HEK293 (cell line): ENCODE data around the gene NDOR1.
A peak's percentile ranks its signal among the peaks of the same experiment; 100 is the strongest.

Experiments used
- CTCF ChIA-PET: fragments of 350-600 bp; formaldehyde crosslinking; extraction: SDS; loops from one replicate; lab custom pipeline; 2021; ENCODE audit warnings: antibody characterized with exemption; lab: Yijun Ruan, JAX
- POLR2A ChIA-PET: fragments of 300-600 bp; formaldehyde crosslinking; extraction: SDS; loops from one replicate; lab custom pipeline; 2020; ENCODE audit warnings: antibody characterized with exemption, inconsistent platforms; lab: Yijun Ruan, JAX
- H3K27ac ChIP-seq: fragments of 200-500 bp; sonication (Bioruptor generic); 2 replicates; pipeline ENCODE4 v1.5.1; 2014; ENCODE audit warnings: low read depth, low read length, control low read depth, inconsistent platforms; ENCODE audit errors: extremely low read depth
- H3K36me3 ChIP-seq, 2 experiments: fragments of 200-500 bp in 1 of 2; sonication (Bioruptor generic) in 1 of 2; 1 replicate in 1 of 2; 2 replicates in 1 of 2; pipeline ENCODE4 v1.5.1; 2014 to 2017; ENCODE audit warnings: inconsistent platforms in 2 of 2, low read length in 2 of 2; ENCODE audit not compliant: control insufficient read depth in 2 of 2, insufficient read depth in 1 of 2
- H3K4me1 ChIP-seq: fragments of 200-500 bp; sonication (Bioruptor generic); 2 replicates; pipeline ENCODE4 v1.5.1; 2014; ENCODE audit warnings: mild to moderate bottlenecking, low read length, inconsistent platforms; ENCODE audit not compliant: control insufficient read depth, insufficient read depth
- H3K4me3 ChIP-seq: 2 replicates; pipeline ENCODE4 v1.5.1; 2011; ENCODE audit warnings: low read depth, mild to moderate bottlenecking, control low read depth, low read length, moderate library complexity
- H3K9me3 ChIP-seq: fragments of 200-500 bp; sonication (Bioruptor generic); 2 replicates; pipeline ENCODE4 v1.5.1; 2014; ENCODE audit warnings: low read depth, low read length, inconsistent platforms; ENCODE audit not compliant: control insufficient read depth, insufficient read depth
- BCL11A ChIP-seq: fragments of 450-650 bp; formaldehyde crosslinking; IDR thresholded peaks from 2 replicates; pipeline ENCODE4 v1.5.1; 2016; ENCODE audit warnings: low read depth, missing biosample characterization, missing genetic modification characterization
- FEZF1 ChIP-seq: fragments of 450-650 bp; formaldehyde crosslinking; IDR thresholded peaks from 2 replicates; pipeline ENCODE4 v1.5.1; 2016; ENCODE audit warnings: missing biosample characterization, missing genetic modification characterization
- GLIS2 ChIP-seq: fragments of 450-650 bp; formaldehyde crosslinking; IDR thresholded peaks from 2 replicates; pipeline ENCODE4 v1.5.1; 2016; ENCODE audit warnings: missing biosample characterization, missing genetic modification characterization
- KLF1 ChIP-seq: fragments of 450-650 bp; formaldehyde crosslinking; IDR thresholded peaks from 2 replicates; pipeline ENCODE4 v1.5.1; 2016; ENCODE audit warnings: missing biosample characterization, missing genetic modification characterization
- ZNF157 ChIP-seq: fragments of 450-650 bp; formaldehyde crosslinking; IDR thresholded peaks from 2 replicates; pipeline ENCODE4 v1.5.1; 2016; ENCODE audit warnings: missing biosample characterization, missing genetic modification characterization
- ZNF174 ChIP-seq: fragments of 450-650 bp; formaldehyde crosslinking; IDR thresholded peaks from 2 replicates; pipeline ENCODE4 v1.5.0; 2017; ENCODE audit warnings: missing biosample characterization, mild to moderate bottlenecking, missing genetic modification characterization
- ZNF221 ChIP-seq: fragments of 450-650 bp; formaldehyde crosslinking; IDR thresholded peaks from 2 replicates; pipeline ENCODE4 v1.5.1; 2017; ENCODE audit warnings: missing biosample characterization, missing genetic modification characterization, borderline replicate concordance
- ZNF362 ChIP-seq: fragments of 450-650 bp; formaldehyde crosslinking; IDR thresholded peaks from 2 replicates; pipeline ENCODE4 v1.5.1; 2016; ENCODE audit warnings: missing biosample characterization, missing genetic modification characterization
- ZNF398 ChIP-seq: fragments of 450-650 bp; formaldehyde crosslinking; IDR thresholded peaks from 2 replicates; pipeline ENCODE4 v1.5.1; 2017; ENCODE audit warnings: missing biosample characterization, missing genetic modification characterization
- ZNF514 ChIP-seq: fragments of 450-650 bp; formaldehyde crosslinking; IDR thresholded peaks from 2 replicates; pipeline ENCODE4 v1.5.1; 2016; ENCODE audit warnings: missing biosample characterization, missing genetic modification characterization
- ZNF530 ChIP-seq: fragments of 450-650 bp; formaldehyde crosslinking; IDR thresholded peaks from 2 replicates; pipeline ENCODE4 v1.5.1; 2016; ENCODE audit warnings: low read depth, missing biosample characterization, missing genetic modification characterization
- ZNF600 ChIP-seq: fragments of 450-650 bp; formaldehyde crosslinking; IDR thresholded peaks from 2 replicates; pipeline ENCODE4 v1.5.1; 2016; ENCODE audit warnings: missing biosample characterization, missing genetic modification characterization
- ZNF610 ChIP-seq: fragments of 450-650 bp; formaldehyde crosslinking; IDR thresholded peaks from 2 replicates; pipeline ENCODE4 v1.5.1; 2016; ENCODE audit warnings: missing biosample characterization, missing genetic modification characterization, borderline replicate concordance
- ZNF639 ChIP-seq: fragments of 450-650 bp; formaldehyde crosslinking; IDR thresholded peaks from 2 replicates; pipeline ENCODE4 v1.5.1; 2016; ENCODE audit warnings: missing biosample characterization, missing genetic modification characterization

The NDOR1 gene

GRCh38 chr9:137178201-137178938 lies 27.1 kb upstream of the NDOR1 start (continued):
- TF ChIP-seq ZNF157 (tag by site-specific recombination): no peak
- no peak for TF ChIP-seq ZNF221
- no peak for TF ChIP-seq ZNF514 (tag by site-specific recombination)

- TF ChIP-seq ZNF398 (no peak), KLF1 (tag by site-specific recombination) (0 out of 2 replicates have a peak, but pooled peaks have one; percentile 20), FEZF1 (no peak)
- Histone ChIP-seq H3K4me3 (no peak overlapping the region), H3K36me3 (peaks cover 0 to 65% of the 10 kb centered on the region in 2 experiments; a peak in 2 of 3 replicates), H3K27ac (no peak overlapping the region), H3K9me3 (no peaks in the 10 kb centered on the region), H3K4me1 (no peaks in the 10 kb centered on the region)
- CTCF ChIA-PET: interaction anchor here (0.6 kb wide), 1 partner anchor 390 kb away, joined by 3 read pairs; no protein-coding TSS in a partner anchor
- POLR2A ChIA-PET: interaction anchor here (0.7 to 2.0 kb wide), 2 partner anchors 10 to 11 kb away, joined by 3 to 6 read pairs; partner anchors contain the start of gene LRRC26
Measured at GRCh38 chr9:137178939-137179630, 26.4 kb upstream of the NDOR1 start.

GRCh38 chr9:137179761-137180160 lies 25.7 kb upstream of the NDOR1 start:
- H3K4me1 ChIP-seq: no peaks in the 10 kb centered on the region
- ChIA-PET POLR2A (interaction anchor here (0.7 to 2.0 kb wide), 5 partner anchors 10 to 61 kb away, joined by 3 to 6 read pairs (median 5); partner anchors contain the start of genes LRRC26 and TUBB4B), CTCF (no interaction called here)
- H3K9me3 ChIP-seq: no peaks in the 10 kb centered on the region
- no peak for TF ChIP-seq ZNF530 (tag by site-specific recombination)
- no peak for TF ChIP-seq ZNF610 (tag by site-specific recombination)
- TF ChIP-seq BCL11A (tag by site-specific recombination): no peak
- no peak for TF ChIP-seq ZNF600 (tag by site-specific recombination)
- no peak for TF ChIP-seq ZNF174 (tag by site-specific recombination)
- no peak for TF ChIP-seq ZNF362 (tag by site-specific recombination)
- no peak overlapping the region for H3K27ac ChIP-seq
- H3K36me3 ChIP-seq: peaks cover 0 to 70% of the 10 kb centered on the region in 2 experiments; a peak in 2 of 3 replicates
- no peak overlapping the region for H3K4me3 ChIP-seq

- H3K4me1 ChIP-seq: no peaks in the 10 kb centered on the region
- H3K4me3 ChIP-seq: no peak overlapping the region
- H3K36me3 ChIP-seq: peaks cover 0 to 78% of the 10 kb centered on the region in 2 experiments; a peak in 2 of 3 replicates
- H3K9me3 ChIP-seq: no peaks in the 10 kb centered on the region
- TF ChIP-seq GLIS2 (tag by site-specific recombination) (peak; percentile 38; the same call in 1 of the 2 replicates), ZNF639 (tag by site-specific recombination) (no peak)
- CTCF ChIA-PET: interaction anchor here (1.1 kb wide), 1 partner anchor 36 kb away, joined by 3 read pairs; no protein-coding TSS in a partner anchor
- no peak overlapping the region for H3K27ac ChIP-seq
- POLR2A ChIA-PET: interaction anchor here (0.5 to 1.7 kb wide), 7 partner anchors 12 to 122 kb away, joined by 3 to 6 read pairs (median 3); partner anchors contain the start of genes NRARP and TUBB4B
Measured at GRCh38 chr9:137180491-137180890, 25.0 kb upstream of the NDOR1 start.
